ENCODE results near the gene SEMA7A.
A peak's percentile ranks its signal among the peaks of the same experiment; 100 is the strongest.

The SEMA7A gene

DNA sequence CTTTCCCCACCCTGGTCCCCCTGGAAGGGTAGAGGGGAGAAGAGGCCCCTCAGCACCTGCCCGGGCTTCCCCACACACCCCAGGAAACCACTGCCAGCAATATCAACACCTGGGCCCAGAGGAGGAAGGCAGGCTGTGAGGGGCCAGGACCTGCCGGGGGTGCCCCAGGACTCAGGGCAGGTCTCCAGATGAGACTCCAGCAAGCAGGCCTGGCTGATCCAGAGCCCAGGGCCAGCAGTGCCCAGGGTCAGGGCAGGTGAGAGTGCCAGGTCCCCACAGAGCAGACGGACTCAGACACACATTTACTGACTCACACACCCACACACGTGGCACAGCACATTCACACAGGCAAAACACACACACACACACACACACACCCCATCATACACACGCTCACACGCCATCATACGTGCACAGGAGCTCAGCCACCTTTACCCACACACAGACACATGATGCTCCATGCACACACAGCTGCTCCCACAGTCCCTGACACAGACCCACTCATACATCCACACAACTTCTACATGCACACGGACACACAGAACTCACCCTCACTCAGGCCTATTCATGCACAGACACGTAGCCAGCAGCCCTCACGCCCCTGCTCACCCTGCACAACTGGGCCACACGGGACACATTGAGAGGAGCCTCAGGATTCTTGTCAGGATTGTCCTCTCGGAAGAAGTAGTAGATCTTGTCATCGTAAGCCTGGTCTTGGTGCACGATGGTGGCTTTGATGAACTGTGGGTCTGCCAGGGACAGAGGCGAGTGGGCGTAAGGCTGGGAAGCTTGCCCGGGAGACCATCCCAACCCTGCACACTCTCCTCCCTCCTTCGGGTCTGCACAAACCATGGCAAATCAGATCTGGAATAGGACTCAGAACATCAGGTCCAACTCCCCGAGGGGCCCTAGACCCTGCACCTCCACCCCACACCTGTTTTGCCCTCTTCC lies 17.5 kb downstream of the SEMA7A start:
- no peak for DNase-seq (ENCODE audit: low spot score)

GRCh38 chr15:74414603-74415338 lies 19.0 kb downstream of the SEMA7A start:
- DNase-seq (ENCODE audit: low spot score) = no peak

- DNase-seq (ENCODE audit: low spot score) = no peak
Observed at GRCh38 chr15:74414081-74414580, 19.6 kb downstream of the SEMA7A start.

DNA sequence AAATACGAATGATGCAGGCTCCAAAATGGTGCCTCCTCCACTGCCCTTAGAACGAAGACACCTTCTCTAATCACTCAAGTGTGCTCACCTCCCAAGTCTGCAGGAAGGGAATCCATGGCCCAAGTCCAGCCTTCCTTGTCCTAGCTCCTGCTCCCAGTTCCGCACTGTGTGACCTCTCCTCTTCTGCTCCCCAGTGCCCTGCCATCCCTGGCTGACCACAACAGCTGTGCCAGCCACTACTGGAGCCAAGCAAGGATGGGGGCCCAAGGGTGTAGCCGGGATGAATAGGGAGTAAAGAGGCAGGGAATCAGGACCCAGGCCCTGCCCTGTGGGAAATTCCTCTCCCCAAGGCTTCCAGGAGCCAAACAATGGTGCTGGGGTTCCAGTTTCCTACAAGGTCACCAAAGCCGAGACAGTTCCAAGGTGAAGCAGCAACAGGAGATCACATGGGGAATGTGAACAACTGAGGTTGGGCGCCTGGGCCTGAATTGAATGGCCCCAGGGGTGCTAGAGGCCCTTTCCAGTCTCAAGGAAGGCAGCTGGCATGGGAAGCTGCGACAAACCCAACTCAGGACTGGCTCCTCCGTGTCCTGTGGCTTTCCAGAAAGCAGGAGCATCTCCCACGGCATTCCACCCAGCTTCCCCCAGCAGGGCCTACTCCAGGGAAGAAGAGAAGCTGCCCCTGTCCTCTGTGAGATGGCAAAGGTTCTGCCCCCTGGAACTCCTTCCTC lies 20.2 kb downstream of the SEMA7A start:
- DNase-seq (ENCODE audit: low spot score) = no peak

- DNase-seq (ENCODE audit: low spot score) = no peak
Observed at GRCh38 chr15:74412159-74412558, 21.6 kb downstream of the SEMA7A start.

- no peak for DNase-seq (ENCODE audit: low spot score)
Observed at GRCh38 chr15:74411686-74412085, 22.1 kb downstream of the SEMA7A start.

DNA sequence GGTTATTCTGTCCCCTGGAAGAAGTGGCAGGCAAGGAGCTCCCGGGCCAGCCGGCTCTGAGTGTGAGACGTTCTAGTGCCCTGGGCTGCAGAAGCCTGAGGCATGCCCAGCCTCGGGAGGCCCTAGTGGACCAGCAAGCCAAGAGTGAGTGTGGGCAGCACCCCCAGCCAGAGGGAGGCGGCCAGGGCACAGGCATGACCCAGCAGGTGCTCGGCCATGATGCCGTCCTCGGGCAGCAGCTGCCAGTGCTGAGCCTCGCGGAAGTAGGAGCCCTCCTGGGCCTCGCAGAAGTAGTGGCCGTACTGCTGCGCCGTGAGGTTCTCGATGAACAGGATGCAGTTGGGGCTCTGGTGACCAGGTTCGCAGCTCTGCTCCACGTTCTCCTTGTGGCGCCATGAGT lies 23.3 kb downstream of the SEMA7A start:
- no peak for DNase-seq (ENCODE audit: low spot score)

DNA sequence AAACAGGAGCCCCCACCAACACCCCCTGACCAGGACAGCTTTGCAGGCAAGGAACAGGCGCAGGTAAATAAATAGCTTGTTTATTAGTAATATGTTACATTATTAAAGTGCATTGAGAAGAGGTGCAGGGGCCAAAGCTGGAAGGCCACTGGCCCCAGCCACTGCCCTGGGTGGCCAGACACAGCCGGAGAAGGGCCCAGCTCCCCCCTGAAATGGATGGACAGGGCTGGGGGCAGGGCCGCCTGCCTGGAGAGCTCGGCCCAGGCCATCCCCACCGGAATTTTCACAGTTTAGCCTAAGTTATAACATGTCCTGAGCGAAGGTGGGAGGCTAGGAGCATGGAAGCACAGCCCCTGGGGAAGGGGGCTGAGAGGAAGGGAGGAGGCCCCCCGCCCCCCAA lies 24.5 kb downstream of the SEMA7A start:
- DNase-seq (ENCODE audit: low spot score) = no peak

DNA sequence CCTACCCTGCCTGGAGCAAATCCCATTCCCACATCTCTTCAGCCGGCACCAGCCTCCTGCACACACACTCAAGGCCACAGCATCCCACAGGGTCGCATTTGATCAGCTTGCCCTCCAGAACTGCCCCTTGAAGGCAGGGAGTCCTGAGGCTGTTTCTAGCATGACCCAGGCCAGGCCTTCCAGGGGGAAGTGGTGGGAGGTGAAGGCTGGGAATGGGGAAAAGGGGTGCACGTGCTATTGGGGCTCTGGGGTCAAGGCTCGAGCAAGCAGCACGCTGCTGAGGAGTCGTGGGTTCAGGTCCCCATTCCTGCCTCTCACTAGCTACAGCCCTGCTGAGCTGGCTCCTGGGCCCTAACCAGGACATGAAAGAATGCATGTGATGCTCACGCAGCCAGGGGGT lies 24.9 kb downstream of the SEMA7A start:
- no peak for DNase-seq (ENCODE audit: low spot score)

DNA sequence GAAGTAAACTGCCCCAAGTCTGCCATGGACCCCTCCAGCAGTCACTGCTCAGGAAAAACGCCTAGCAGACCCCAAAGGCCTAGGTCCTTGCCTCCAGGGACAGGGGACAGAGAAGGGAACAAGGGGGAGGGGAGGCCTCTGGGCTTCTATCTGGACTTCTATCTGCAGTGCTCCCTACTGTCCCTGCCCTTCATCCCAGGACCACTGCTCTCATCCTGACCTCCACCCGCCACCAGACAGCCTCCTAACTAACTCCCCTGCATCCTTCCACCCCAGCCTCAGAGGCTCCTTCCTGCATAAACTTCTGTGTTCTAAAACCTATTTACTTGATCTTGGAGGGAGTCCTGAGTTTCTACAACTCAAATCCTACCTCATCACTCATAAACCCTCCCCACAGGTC lies 25.4 kb downstream of the SEMA7A start:
- no peak for DNase-seq (ENCODE audit: low spot score)

DNA sequence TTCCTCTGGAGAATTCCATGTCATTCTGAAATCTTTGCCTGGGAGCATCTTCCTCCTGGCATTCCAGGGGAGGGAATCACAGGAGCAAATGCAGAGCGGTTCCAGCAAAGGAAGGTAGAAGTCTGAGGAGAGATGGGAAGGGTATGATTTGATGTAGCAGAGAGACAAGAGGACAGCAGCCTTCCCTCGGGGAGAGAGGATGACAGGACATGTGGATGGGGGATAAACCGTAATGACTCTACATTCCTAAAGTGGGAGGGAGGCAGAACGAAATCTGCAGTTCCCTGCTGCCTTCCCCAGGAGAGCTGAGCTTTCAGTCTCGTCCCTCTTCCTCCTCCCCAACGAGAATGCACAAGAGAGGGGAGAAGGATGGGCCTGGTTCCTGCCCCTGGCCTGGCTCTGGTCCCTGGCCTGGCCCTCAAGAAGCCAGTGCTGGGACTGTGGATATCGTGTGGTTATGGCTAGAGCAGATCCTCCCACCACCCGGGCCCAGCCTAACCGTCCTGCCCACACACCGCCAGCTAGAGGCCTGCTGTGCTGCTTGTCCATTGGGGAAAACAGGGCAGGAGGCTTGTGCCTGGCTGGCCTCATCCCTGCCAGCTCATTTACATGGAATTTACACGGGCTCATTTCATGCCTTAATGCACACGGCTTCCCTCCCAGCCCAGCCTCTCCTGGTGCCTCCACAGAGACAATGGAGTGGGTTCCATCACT lies 26.6 kb downstream of the SEMA7A start:
- peak; percentile 90 for DNase-seq (ENCODE audit: low spot score)

GRCh38 chr15:74406517-74406916 lies 27.2 kb downstream of the SEMA7A start:
- DNase-seq (ENCODE audit: low spot score) = no peak

GRCh38 chr15:74405823-74406222 lies 27.9 kb downstream of the SEMA7A start:
- no peak for DNase-seq (ENCODE audit: low spot score)

GRCh38 chr15:74403991-74404563 lies 29.7 kb downstream of the SEMA7A start:
- no peak for DNase-seq (ENCODE audit: low spot score)

DNA sequence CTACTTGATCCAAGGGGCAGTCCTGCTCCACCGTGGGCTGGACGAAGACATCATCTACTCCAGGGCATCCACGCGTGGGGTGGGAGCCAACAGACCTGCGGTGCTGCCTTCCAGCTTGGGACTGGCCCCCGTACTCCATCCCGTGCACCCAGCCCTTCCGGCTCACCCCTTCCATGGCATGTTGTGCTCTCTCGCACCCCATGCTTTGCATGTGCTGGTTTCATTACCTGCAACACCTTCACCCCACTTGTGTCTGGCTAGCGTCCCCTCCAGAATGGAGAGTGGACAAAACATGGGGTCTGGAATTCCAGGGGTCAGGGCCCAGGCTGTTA lies 30.2 kb downstream of the SEMA7A start:
- no peak for DNase-seq (ENCODE audit: low spot score)

GRCh38 chr15:74402873-74403587 lies 30.7 kb downstream of the SEMA7A start:
- DNase-seq (ENCODE audit: low spot score) = no peak

GRCh38 chr15:74402337-74402841 lies 31.4 kb downstream of the SEMA7A start:
- no peak for DNase-seq (ENCODE audit: low spot score)

- no peak for DNase-seq (ENCODE audit: low spot score)
Observed at GRCh38 chr15:74400915-74401757, 32.6 kb downstream of the SEMA7A start.

- no peak for DNase-seq (ENCODE audit: low spot score)
Observed at GRCh38 chr15:74400313-74400860, 33.4 kb downstream of the SEMA7A start.
